ENCODE results near the gene ADAMTSL4.

DNA sequence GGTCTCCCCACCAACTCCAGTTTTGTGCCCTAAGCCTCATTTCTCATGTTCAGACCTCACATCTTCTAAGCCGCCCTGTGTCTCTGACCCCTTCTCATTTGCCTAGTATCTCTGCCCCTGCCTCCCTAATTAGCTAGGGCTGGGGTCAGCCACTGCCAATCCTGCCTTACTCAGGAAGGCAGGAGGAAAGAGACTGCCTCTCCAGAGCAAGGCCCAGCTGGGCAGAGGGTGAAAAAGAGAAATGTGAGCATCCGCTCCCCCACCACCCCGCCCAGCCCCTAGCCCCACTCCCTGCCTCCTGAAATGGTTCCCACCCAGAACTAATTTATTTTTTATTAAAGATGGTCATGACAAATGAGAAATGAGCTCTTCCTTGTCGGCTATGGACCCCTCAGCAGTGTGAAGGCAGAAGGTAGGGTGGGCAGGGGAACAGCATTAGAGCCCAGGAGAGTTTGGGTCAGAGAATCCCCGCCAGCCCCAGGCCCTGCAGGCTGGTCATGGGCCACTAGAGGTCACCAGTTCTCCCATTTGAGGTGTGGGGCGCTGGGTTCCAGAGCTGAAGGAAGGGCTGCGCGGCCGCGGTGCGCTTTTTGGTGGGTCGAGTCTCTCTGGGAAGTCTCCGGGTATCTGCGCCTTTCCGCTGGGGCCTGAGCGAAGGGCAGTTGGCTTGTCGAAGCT is 11.5 kb downstream of the ADAMTSL4 start:
- TF ChIP-seq ZNF565 (CRISPR knock-in tag; conservative IDR thresholded peaks at IDR 0.05; ENCODE audit: low read depth) (no peak), ZFP30 (CRISPR knock-in tag; IDR thresholded peaks at IDR 0.05) (no peak), ESRRG (CRISPR knock-in tag; IDR thresholded peaks at IDR 0.05) (no peak), ARNTL (CRISPR knock-in tag; IDR thresholded peaks at IDR 0.05; ENCODE audit: borderline replicate concordance, low read depth) (no peak), TOX (CRISPR knock-in tag; IDR thresholded peaks at IDR 0.05; ENCODE audit: borderline replicate concordance) (no peak), OSR1 (CRISPR knock-in tag; IDR thresholded peaks at IDR 0.05) (no peak), ZFP3 (CRISPR knock-in tag; IDR thresholded peaks at IDR 0.05) (0 out of 2 replicates have a peak, but pooled peaks have one; percentile 11), SNAI2 (CRISPR knock-in tag; IDR thresholded peaks at IDR 0.05) (no peak)
- TF ChIP-seq, protein P1, sequence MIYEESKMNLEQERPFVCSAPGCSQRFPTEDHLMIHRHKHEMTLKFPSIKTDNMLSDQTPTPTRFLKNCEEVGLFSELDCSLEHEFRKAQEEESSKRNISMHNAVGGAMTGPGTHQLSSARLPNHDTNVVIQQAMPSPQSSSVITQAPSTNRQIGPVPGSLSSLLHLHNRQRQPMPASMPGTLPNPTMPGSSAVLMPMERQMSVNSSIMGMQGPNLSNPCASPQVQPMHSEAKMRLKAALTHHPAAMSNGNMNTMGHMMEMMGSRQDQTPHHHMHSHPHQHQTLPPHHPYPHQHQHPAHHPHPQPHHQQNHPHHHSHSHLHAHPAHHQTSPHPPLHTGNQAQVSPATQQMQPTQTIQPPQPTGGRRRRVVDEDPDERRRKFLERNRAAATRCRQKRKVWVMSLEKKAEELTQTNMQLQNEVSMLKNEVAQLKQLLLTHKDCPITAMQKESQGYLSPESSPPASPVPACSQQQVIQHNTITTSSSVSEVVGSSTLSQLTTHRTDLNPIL (CRISPR knock-in tag; IDR thresholded peaks at IDR 0.05; ENCODE audit: low read depth): no peak

Measured in SK-N-SH treated with all-trans-retinoic acid at 6 μM for 48 hours (cell line).